ENCODE measurements around the gene SV2C. TPM values are rescaled to one million over a fixed set of nuclear protein-coding genes. Genes with fewer than 3 reads are reported as not detected.

Gene SV2C
- total RNA-seq, 1 donor from 2014 or later: 0.32 TPM

DNA sequence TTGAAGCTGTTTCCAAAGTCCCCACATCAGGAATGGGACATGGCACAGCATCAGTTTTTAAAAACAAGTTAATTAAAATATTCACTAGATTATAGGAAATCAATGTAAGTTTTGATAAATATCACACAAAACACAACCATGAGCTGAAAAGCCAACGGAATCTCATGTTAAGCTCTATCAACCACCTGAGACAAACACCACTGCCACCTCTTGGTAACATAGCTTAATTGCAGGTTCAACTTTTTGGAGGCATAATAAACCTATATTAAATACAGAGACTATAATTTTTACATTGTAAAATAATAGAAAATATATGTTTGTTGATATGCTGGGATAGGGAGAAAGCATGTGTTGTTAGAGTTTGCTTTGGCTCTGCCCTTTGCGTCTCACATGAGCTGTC lies 126.1 kb downstream of the SV2C start:
- DNase-seq (no peak), ATAC-seq (no peak)
- Histone ChIP-seq H3K27me3 (no peaks in the 10 kb centered on the region), H3K4me3 (no peak overlapping the region), H3K4me1 (no peaks in the 10 kb centered on the region), H3K9me3 (no peaks in the 10 kb centered on the region), H3K27ac (no peak overlapping the region), H3K36me3 (no peaks in the 10 kb centered on the region)
- intact Hi-C loops (cut with DNase I): no loop called here
- TF ChIP-seq, protein P1, sequence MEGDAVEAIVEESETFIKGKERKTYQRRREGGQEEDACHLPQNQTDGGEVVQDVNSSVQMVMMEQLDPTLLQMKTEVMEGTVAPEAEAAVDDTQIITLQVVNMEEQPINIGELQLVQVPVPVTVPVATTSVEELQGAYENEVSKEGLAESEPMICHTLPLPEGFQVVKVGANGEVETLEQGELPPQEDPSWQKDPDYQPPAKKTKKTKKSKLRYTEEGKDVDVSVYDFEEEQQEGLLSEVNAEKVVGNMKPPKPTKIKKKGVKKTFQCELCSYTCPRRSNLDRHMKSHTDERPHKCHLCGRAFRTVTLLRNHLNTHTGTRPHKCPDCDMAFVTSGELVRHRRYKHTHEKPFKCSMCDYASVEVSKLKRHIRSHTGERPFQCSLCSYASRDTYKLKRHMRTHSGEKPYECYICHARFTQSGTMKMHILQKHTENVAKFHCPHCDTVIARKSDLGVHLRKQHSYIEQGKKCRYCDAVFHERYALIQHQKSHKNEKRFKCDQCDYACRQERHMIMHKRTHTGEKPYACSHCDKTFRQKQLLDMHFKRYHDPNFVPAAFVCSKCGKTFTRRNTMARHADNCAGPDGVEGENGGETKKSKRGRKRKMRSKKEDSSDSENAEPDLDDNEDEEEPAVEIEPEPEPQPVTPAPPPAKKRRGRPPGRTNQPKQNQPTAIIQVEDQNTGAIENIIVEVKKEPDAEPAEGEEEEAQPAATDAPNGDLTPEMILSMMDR (IDR thresholded peaks at IDR 0.05): no peak

DNA sequence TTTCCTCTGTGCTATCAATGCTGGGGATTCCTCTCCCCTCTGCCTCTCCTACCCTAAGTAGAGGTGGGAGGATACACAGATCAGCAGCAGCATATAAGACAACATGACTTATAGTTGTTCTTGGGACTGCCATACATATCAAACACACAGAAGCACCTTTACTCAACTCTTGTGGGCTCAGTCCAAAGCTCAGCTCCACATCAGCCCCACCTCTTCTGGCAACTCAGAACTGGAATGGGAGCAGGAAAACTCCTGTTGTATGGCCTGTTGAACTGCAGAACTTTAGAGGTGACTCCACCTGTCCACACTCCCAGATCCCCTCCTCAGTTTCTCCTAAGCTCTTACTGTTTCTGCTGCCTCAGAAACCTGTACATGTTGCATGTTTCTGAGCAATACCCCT lies 127.8 kb downstream of the SV2C start:
- H3K27ac ChIP-seq: no peak overlapping the region
- no peaks in the 10 kb centered on the region for H3K9me3 ChIP-seq
- TF ChIP-seq, protein P1 (IDR thresholded peaks at IDR 0.05): no peak
- intact Hi-C loops (cut with DNase I): no loop called here
- no peak for ATAC-seq
- no peaks in the 10 kb centered on the region for H3K27me3 ChIP-seq
- no peaks in the 10 kb centered on the region for H3K36me3 ChIP-seq
- DNase-seq: no peak
- no peaks in the 10 kb centered on the region for H3K4me1 ChIP-seq
- H3K4me3 ChIP-seq: no peak overlapping the region

DNA sequence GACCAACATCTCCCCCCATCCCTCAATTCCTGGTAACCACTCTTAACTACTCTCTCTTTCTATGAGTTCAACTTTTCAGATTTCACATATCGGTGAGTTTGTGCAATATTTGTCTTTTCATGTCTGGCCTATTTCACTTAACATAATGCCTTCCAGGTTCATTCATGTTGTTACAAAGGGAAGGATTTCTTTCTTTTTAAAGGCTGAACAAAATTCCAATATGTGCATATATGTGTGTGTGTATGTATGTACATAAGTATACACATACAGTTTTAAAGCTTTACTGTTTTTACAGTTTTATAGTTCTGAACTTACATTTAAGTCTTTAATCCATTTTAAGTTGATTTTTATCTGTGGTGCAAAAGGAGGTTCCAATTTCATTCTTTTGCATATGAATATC lies 130.7 kb downstream of the SV2C start:
- ATAC-seq: no peak
- Histone ChIP-seq H3K4me3 (no peak overlapping the region), H3K27me3 (no peaks in the 10 kb centered on the region), H3K27ac (no peak overlapping the region), H3K4me1 (no peaks in the 10 kb centered on the region), H3K36me3 (no peaks in the 10 kb centered on the region), H3K9me3 (no peaks in the 10 kb centered on the region)
- TF ChIP-seq, protein P1 (IDR thresholded peaks at IDR 0.05): no peak
- no peak for DNase-seq
- intact Hi-C loops (cut with DNase I): no loop called here

DNA sequence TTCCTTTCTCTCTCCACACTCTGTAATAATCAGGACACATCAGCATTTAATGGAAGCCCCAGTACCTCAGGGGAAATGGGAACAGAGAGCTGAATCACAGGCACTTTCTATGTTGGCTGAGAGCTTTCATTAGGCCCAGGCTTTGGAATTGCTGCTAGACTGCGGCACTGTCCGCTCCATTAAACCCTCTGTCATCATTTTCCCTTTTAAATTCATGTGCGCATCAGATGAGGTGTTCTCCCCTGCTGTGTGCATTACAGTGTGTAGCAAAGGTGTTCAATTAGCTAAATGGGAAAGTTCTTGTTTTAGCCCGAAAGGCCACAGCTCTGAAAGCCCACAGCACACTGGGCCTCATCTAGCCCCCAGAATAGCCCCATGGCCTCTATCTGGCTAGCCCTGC lies 133.6 kb downstream of the SV2C start:
- H3K36me3 ChIP-seq: no peaks in the 10 kb centered on the region
- no peaks in the 10 kb centered on the region for H3K27me3 ChIP-seq
- H3K9me3 ChIP-seq: no peaks in the 10 kb centered on the region
- no peak overlapping the region for H3K4me3 ChIP-seq
- H3K27ac ChIP-seq: no peak overlapping the region
- no peak for ATAC-seq
- TF ChIP-seq, protein P1 (IDR thresholded peaks at IDR 0.05): no peak
- H3K4me1 ChIP-seq: no peaks in the 10 kb centered on the region
- no peak for DNase-seq
- intact Hi-C loops (cut with DNase I): no loop called here

DNA sequence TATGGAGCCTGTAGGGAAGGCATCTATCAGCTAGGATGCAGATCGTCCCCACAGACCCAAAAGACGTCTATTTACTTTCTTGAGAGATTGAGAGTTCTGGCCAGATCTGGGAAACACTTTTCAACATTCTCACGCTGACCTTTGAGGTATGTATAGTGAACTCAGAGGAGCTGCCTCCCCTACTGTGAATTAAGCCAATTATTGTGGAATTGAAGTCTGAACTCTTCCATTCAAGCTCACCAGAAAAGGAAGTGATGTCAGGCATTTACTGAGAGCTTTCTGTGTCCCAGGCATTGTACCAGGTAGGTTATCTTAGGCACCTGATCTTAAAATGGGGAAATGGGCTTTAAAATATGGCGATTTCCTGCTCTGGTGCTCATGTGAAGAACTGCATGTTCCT lies 136.5 kb downstream of the SV2C start:
- ATAC-seq: no peak
- no peaks in the 10 kb centered on the region for H3K27me3 ChIP-seq
- no peaks in the 10 kb centered on the region for H3K36me3 ChIP-seq
- no peak overlapping the region for H3K4me3 ChIP-seq
- H3K4me1 ChIP-seq: no peaks in the 10 kb centered on the region
- H3K27ac ChIP-seq: no peak overlapping the region
- DNase-seq: no peak
- no peaks in the 10 kb centered on the region for H3K9me3 ChIP-seq
- intact Hi-C loops (cut with DNase I): no loop called here
- TF ChIP-seq, protein P1 (IDR thresholded peaks at IDR 0.05): no peak

DNA sequence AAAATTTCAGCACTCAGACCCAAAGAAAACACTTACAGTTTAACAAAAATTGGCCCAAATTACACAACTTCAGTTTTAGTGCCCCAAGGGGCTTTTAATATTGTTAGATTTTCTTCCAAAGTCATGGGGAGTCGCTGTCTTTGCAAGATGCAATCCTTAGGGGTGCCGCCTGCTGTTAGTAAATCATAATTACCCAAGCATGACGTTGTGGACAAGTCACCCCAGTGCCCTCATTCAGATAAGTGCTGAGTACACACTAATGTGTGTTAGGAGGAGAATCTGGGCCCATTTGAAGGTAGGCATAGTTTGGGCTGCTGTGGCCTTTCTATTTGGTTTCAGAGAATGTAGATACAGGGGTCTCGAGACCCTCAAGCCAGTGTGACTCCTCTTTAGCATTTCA lies 138.1 kb downstream of the SV2C start:
- TF ChIP-seq, protein P1 (IDR thresholded peaks at IDR 0.05): no peak
- Histone ChIP-seq H3K4me1 (no peaks in the 10 kb centered on the region), H3K4me3 (no peak overlapping the region), H3K9me3 (no peaks in the 10 kb centered on the region), H3K27ac (no peak overlapping the region), H3K27me3 (no peaks in the 10 kb centered on the region), H3K36me3 (no peaks in the 10 kb centered on the region)
- intact Hi-C loops (cut with DNase I): no loop called here
- DNase-seq (no peak), ATAC-seq (no peak)
